Stromal cell of bone marrow (primary cell): ENCODE results near the gene FRRS1.

Source experiments
- DNase-seq: peaks from one replicate; pipeline ENCODE4 v3.0.0-alpha.2; 2012; ENCODE audit warnings: low read depth

Gene FRRS1

DNA sequence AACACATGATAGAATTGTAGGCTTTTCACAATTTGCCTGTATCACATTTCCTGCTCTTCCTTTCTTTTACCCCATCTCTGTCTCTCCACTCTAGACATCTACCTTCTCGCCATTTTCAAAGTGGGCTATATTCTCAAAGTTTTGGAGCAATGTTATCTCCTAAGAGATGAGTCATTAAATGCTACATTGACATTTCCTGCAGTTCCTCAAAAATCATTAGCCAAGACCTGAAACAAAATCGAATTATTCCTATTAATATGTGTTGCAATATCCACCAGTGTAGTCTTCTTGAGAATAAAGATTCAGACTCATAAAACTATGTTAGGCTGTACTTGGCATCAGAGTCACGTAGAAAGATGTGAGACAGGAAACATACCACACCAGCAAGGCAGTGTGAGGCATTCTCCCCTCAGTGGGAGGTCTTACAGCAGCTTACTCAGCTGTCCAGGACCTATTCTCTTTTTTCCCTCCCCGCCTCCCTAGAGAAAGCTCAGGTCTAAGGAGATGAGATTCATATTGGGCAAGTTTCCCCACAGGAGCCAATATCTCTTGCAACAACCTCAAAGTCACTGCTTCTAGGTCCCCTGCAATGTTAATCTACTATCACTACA lies 38.8 kb downstream of the FRRS1 start:
- DNase-seq = no peak

DNA sequence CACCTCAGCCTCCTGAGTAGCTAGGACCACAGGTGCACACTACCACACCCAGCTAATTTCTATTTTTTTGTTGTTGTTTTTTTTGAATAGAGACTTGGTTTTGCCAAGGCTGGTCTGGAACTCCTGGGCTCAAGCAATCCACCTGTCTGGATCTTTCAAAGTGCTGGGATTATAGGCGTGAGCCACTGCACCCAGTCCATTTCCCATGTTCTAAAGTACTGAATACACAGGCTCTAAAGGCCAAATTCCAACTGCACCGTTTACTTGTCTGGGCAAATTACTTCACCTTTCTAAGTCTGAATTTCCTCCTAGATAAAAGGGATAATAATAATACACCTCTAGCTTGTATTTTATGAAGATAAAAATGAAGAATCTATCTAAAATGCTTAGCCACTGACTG lies 39.6 kb downstream of the FRRS1 start:
- DNase-seq = no peak

DNA sequence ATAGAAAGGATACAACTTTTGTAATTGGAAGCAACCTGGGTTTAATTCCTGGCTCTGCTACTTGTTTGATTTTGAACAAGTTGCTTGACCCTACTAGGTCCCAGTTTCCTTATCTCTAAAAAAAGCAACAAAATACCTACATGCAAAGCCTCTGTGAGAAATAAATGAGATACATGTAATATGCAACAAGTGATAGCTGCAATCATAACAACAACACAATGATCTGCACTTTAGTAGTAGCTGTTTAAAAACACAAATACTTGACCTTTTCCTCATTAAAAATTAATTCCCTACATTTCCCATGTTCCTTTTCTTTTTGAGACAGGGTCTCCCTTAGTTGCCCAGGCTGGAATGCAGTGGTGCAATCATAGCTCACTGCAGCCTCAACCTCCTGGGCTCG lies 40.0 kb downstream of the FRRS1 start:
- no peak for DNase-seq

DNA sequence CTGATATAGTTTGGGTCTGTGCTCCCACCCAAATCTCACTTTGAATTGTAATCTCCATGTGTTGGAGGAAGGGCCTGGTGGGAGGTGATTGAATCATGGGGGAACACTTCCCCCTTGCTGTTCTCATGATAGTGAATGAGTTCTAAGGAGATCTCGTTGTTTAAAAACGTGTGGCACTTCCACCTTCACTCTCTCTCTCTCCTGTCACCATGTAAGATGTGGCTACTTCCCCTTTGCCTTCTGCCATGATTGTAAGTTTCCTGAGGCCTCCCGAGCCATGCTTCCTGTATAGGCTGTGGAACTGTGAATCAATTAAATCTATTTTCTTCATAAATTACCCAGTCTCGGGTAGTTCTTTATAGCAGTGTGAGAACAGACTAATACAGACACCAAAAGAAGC lies 40.4 kb downstream of the FRRS1 start:
- no peak for DNase-seq

DNA sequence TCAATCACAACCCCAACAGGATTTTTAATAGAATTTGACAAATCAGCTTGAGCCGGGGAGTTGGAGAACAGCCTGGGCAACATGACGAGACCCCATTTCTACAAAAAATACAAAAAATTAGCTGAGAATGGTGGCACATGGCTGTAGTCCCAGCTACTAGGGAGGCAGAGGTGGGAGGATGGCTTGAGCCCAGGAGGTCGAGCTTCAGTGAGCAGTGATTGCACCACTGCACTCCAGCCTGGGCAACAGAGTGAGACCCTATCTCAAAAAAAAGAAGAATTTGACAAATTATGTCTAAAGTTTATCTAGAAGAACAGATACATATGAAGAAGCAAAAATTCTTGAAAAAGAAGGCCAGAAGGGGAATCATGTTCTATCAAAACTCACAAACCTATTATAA lies 43.2 kb downstream of the FRRS1 start:
- DNase-seq = no peak

DNA sequence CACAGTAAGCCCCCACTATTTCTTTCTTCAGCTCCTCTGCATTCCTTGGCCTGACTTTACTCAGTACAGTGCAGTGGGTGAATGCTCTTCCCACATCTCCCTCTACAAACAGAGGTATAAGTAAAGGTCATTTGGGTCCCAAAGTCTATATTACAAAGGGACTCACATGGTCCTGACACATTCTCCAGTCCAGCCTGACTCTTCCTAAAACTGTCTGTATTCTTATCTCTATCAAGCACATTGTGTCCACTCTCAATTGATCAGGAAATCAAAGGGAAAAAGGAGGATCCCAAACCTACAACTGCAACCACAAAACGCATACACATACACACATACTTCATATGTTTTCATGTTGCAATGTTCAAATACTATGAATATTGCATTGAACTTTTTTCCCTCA lies 49.4 kb downstream of the FRRS1 start:
- no peak for DNase-seq

DNA sequence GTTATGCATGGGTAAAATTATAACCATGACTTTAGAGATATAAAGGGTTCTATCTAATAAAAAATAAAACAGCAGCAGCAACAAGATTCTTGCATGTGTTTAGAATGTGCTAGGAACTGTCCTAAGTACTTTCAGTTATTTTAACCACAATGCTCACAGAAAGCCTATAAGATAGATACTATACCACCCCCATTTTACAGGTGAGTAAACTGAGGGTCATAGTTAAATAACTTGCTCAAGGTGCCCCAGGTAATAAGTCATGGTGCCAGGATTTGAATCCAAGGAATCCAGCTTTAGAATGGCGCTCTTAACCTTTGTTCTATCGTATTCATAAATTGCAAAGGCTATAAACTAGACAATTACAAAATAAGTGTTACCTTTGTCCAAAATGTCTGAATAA lies 53.4 kb downstream of the FRRS1 start:
- no peak for DNase-seq

DNA sequence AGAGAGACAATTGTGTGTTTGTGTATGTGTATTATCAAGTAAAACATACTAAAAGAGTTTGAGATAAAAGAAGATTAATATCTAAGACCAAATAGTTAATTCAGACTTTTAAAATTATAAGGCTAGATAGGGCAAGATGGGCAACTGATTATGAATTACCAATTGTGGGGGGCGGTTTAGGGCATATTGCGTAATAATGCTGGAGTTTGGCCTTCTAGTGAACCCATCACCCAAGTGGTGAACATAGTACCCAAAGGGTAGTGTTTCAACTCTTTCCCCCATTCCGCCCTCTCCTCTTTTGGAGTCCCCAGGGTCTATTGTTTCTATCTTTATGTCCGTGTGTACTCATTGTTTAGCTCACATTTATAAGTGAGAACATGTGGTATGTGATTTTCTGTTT lies 55.4 kb downstream of the FRRS1 start:
- no peak for DNase-seq

DNA sequence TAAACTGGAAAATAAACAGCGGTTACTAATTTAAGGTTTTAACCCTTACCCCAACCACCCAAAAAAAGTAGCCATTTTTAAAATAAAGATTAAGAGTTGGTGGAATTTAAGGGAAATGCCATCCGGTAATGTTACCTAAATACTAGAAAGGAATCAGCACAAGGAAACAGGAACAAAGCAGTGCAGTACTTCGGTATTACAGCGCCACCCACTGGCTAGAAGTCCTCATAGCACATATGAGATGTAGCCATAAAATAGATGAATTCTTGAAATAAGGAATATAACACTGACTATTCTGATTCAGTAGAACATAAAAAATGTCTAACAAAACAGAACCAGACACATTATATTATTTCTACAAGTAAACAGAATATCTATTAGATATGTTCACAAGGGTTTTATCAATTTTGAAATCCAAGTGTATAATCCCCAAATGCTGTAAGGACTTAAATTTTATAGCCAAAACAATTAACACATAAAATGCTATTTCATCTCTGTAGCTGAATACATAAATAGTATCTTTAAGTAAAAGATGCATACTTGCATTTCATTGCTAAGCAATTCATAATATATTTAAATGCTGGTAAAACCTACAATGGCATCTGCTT lies 58.8 kb downstream of the FRRS1 start:
- DNase-seq = peak; percentile 49

DNA sequence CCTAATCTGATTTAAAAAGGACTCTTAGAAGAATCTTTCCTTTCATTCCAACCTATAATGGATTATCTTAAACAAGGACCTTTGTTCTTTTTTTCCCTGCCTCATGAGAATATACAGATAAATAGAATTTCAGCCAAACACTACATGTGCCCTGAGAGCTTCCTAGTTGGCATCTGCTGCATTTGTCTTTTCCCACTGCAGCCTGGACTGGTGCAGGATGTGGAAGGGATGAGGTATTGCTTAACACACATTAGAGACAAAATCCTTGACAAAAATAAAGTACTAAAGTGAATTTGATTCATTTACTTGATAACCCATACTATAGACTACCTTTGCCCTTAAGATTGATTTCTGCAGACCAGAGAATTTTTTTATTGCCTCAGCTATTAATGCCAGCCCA lies 61.0 kb downstream of the FRRS1 start:
- no peak for DNase-seq

DNA sequence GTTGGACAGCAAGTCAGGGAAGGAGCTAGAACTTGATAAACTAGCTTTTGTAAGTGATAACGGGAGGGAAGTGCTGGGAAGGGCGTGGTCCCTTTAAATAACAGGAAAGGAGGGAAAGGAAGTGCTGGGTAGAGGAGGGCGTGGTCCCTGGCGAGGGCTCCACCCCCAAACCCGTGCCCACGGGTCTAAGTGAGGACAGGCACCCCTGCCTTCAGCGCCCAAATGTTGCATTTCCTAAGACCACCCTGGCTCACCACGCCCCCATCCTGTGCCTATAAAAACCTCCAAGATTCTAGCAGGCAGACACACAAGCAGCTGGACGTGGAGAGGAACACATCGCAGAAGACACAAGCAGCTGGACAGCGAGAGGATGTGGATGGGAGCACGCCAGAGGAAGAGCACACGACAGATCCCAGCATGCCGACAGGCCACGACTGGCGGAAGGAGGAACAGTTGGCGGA lies 62.0 kb downstream of the FRRS1 start:
- no peak for DNase-seq

DNA sequence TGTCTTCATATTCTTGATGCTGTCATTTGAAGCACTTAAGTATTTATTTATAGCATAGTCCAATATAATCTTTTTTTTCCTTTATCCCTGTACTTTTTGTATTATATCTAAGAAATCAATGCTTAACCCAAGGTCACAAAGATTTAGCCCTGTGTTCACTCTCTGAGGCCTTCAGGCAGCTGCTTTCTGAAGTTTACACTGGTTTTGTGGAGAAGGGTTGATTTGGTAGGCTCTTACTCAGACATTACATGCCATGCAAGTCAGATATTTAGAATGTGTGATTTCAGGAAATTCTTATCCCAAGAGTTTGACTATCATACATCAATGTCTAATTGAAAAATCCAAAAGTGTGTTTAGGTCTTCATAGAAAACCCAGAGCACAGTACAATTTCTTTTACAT lies 64.2 kb downstream of the FRRS1 start:
- DNase-seq = no peak

DNA sequence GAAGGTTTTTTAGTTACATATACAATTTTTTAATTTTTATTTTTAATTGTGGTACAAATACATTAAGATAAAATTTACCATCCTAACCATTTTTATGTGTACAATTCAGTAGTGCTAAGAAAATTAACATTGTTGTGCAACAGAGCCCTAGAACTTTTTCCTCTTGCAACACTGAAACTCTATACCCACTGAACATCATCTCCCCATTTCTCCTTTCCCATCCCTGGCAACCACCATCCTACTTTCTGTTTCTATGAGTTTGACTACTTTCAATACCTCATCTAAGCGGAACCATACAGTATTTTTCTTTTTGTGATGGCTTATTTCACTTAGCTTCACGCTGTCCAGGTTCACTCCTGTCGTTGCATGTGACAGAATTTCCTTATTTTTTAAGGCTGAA lies 66.4 kb downstream of the FRRS1 start:
- no peak for DNase-seq

DNA sequence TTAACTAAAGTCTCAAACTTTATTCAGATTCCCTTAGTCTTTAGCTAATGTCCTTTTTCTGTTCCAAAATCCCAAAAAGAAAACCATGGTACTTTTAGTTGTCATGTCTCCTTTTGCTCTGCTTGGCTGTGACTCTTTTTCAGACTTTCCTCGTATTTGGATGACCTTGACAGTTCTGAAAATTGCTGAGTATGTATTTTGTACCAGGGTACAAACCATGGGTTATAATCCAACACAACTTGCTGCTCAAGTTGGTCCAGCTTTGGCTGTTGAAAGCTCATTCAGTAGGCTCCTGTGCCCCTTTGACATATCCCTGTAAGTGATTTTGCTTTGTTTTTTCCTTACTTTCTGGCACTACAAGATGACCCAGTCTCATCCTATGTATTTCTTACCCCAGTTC lies 68.9 kb downstream of the FRRS1 start:
- DNase-seq = no peak

DNA sequence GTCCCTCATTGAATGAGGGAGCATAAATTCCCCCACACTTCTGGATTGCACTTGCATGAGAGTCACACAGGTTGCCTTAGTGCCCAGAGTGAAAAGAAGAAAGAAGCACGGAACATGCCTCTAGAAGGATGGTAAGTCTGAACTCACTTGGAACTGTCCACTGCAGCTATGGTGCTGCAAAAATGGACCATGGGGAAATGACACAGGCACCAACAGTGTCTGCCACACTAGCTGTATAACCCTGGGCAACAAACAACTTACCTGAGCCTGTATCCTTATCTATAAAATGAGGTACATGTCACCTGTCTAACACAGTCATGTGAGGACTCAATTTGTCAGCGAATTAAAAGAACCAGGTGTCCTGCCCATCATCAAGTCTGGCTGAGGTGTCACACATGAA lies 69.8 kb downstream of the FRRS1 start:
- DNase-seq = no peak

DNA sequence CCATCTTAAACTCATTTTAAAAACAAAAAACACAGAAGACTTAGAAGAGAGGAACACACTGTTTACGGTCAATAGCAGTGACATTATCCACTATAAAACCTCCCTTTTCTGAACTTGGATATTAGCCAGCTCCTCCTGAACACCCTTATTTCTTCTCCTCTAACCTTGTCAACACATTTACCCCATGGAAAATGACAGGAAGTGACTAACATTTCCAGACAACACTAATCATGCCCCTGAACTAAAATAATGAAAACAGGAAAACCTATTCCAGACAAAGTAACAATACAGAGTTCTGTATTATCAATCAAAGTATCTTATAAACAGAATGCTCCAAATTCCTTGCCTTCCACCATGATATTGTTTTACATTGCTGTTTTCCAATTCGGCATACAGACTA lies 75.3 kb downstream of the FRRS1 start:
- DNase-seq = no peak

DNA sequence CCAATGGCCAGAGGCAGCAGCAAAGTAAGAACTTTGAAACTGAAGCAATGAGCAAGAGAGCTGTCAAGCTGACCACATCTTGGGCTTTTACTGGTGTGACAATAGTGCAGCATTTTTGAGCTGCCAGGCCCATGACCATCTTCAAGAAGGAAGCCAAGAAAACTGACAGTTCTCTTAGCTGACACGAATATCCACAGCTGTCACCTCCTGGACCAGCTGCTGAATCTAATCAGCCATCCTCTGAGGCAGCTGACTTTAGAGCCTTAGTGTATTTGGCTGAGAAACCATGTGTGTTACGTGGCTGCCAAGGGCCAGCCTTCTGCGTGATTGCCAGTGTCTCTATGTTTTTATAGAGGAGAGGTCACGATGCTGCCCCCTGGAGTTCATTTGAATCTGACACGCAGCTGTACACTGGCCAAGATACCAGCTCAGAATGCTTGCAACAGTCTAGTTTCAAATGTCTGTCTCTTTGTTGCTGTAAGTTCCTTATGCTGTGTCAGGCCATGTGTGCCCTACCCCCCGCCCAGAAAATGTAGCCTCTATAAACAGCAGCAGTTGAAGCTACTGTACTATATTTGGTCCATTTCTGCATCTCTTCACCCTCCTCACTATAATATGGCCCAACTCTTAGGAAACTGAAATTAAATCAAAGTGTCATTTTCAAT lies 80.8 kb downstream of the FRRS1 start:
- peak; percentile 90 for DNase-seq

DNA sequence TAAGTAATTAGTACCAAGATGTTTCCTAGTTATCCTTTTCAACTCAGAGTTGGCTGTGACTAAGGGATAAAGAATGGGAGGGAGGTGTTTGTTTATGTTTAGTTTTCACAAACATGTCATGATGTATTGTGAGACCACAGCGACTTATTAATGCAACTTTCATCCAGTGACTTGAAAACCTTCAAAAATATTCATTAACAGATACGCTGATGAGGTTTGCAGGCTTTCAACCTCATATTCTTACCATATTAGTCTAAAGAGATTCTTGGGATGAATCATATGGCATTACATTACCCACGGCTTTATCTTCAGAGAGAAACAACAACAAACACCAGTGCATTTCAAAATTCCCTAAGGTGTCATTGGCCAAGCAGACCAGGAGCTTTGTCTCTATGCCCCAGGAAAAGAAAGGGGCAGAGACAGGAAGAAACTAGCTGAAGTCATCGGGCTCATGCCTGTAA lies 84.1 kb downstream of the FRRS1 start:
- DNase-seq = peak; percentile 37

DNA sequence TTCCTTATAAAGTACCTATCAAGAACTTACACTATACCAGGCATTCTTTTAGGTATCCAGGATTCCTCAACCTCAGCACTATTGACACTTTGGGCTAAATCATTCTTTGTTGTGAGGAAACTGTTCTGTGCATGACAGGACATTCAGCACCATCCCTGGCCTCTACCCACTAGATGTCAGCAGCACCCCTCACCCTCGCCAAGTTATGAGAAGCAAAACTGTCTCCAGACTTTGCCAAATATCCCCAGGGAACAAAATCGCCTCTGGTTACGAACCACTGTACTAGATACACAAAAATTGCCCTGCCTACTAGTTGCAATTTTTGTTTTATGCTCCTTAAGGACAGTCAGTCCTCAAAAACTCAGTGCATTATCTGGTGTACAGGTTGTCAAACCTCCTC lies 84.9 kb downstream of the FRRS1 start:
- no peak for DNase-seq

DNA sequence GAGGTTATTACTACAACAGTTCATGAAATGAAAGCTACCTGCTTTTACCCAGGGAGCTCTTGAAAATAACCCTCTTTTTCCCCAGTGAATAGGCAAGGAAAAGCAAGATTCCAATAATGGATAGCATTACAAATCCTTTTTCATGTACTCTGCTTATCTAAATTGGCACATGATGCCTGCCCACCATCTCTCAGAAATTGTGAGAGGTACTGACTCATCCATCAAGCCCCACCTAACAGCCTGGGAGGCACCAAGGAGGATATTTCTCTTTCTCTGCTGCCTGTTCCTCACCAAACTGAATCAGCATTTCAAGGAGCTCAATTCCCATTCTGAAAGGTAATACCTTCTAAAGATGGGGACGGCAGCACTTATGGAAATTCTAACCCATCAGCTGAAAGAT lies 86.2 kb downstream of the FRRS1 start:
- no peak for DNase-seq

DNA sequence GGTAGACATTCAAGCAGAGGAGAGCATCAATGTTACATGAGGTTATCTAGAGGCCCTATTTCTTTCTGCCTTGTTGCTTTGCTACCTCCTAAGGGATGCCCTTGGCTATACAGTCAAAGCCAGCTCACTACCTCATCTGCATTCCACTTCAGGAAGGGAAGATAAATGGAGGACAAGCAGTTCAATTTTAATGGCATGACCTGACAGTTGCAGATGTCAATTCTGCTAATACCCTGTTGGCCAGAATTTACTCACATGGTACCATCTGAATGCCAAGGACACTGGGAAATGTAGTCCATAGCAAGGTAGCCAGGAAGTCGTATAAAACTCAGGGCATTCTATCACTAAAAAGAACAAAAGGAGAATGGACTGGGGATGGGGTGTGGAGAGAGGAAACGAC lies 89.0 kb downstream of the FRRS1 start:
- no peak for DNase-seq

DNA sequence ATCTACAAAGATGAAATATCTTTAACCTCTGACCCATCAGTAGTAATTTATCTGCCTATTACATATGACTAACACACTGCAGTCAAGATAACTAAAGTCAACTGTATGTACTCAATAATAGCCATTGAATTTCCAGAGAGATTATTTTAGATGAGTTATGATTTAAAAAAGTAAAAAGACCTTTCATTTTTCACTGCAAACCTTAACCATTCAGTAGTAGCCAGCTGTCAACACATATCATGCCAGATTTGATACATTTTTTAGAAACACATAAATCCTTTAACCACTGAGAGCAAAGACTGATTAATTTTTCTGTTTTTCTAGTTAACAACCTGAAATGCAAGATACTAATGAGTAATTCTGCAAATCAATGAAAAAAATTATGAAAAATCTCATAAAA lies 89.6 kb downstream of the FRRS1 start:
- DNase-seq = no peak

DNA sequence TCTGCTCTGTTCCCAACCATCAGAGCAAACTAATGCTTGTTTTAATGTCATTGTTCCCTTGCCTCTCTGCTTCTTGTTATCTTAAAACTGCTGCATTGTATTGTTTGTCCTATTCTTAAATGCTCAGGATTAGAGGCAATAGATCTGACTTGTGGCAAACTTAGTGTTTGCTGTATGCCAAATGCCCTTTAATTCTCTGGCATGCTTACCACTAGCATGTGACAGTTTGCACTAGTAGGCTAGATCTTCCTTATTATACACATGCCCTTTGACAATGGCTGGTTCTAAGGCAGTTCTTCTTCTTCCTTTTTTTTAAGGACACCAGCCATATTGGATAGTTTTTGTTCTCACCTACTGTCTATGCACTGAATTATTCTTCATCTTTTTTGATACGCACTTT lies 90.4 kb downstream of the FRRS1 start:
- DNase-seq = no peak

DNA sequence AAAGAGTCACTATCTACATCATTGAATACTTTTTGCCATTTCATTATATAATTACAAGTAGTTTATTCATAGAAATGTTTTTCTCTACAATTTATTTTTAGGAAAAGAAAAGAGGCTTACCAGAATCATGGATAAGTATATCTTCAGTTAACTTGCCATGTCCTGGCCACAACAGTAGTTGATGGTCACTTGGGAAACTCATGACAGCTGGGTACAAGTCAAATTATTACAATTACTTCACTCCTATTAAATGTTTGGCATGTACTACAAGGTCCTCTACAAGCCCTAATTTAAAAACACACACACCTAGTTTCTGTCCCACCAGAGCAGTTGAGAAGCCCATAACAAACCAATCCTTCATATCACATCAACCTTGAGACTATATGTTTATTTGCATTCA lies 91.1 kb downstream of the FRRS1 start:
- DNase-seq = no peak
